Renal cortical epithelial cell (primary cell): ENCODE measurements around the gene NIM1K. TPM values are rescaled to one million over a fixed set of nuclear protein-coding genes. Genes with fewer than 3 reads are reported as not detected.
"Not testable (repeated sequence)": the region's sequence is repeated elsewhere in the genome, so short reads cannot be mapped to it uniquely, and the experiment has no call there.

Source experiments
- DNase-seq: peaks from one replicate; pipeline ENCODE4 v3.0.0-alpha.2; 2011; ENCODE audit warnings: low read depth
- total RNA-seq: library from RNA; depleted of rRNA; stranded (reverse); fragments of >200 nt; gene quantifications from 2 replicates; pipeline ENCODE4 v1.2.3, GENCODE V29; 2014

The NIM1K gene
- 0.80 TPM in 1 of 2 replicates, not detected in the other for total RNA-seq

DNA sequence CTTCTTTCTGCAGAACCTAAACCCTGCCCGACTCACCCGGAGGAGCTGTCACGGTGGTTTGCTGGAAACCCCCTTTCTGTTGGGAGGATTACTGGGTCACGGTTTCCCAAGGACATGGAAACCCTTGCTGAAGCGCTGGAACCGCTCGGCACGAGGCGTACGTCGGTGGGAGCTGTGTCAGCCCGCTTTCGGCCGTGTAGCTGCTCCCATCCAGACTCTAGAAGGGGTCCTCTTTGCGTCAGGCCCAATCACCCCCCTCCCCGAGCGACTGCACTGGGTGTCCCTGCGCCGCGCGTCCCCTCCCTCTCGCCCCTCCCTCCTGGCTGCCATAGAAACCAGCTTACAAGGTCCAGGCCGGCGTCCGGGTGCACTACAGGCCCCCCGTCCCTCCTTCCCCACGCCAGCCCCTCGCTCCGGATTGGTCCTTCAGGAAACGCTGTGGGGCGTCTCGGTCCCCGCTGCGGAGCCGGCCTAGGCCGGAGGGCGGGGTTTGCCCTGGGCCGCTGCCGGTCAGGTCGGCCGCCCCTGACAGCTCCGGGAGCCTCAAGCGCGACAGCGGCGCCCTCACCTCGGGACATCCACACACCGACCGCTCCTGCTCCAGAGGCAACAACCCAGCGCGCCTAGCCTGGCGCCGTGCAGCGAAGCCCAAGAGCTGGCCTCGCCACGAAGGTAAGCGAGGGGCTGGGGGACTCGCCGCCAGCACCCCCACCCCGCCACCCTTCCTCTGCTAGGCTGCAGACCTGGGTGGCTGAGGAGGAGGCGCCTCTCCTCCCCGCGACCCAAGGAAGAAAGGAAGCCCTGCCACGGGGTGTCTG is at the start of gene NIM1K:
TSS of gene NIM1K (plus strand) at position 486 of the 818 bp plus-strand sequence. CDS start 53,551 bp downstream, outside the sequence.
- no peak for DNase-seq

DNA sequence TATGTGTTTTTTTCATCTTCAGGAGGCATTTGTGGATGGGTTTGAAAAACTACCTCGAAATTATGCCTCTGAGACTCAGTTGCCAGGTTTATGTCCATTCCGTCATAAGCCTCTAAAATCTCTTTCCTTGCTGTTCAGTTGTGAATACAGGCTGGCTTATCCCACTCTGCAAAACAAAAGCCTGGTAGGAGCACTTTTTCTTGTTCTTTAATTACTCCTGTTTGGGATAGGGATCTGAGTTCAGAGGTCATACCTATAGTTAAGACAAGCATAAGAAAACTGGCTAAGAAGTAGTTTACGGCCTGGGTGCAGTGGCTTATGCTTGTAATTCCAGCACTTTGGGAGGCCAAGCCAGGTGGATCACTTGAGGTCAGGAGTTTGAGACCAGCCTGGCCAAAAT is 47.0 kb upstream of the NIM1K start:
- no peak for DNase-seq

DNA sequence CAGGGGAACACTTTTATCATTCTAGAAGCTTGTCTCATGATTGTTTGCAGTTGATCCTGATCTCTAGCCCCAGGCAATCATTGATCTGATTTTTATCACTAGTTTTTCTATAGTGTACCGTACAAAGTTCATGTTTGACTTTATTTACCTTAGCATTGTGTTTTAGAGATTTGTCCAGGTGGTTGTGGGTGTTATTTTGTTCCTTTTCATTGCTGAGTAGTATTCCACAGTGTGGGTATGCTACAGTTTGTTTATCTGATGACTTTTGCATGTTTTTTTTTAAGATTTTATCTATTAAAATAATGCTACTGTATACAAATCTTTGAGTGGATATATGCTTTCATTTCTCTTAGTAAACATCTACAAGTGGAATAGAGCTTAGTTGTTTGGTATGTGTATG is 45.1 kb upstream of the NIM1K start:
- no peak for DNase-seq

DNA sequence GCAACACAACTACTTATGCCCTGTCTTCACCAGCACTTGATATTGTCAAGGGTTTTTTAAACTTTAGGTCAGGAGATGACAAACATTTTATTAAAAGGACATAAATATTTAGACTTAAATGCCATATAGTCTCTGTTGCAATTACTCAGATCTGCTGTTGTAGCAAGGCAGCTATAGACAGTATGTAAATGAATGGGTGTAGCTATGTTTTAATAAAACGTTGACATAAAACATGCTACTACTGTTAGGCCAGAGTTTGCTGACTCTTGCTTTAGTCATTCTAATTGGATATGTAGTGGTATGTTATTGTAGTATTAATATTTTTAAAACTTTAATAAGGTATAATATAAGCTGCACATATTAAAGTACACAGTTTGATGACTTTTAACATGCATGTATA is 43.6 kb upstream of the NIM1K start:
- no peak for DNase-seq

DNA sequence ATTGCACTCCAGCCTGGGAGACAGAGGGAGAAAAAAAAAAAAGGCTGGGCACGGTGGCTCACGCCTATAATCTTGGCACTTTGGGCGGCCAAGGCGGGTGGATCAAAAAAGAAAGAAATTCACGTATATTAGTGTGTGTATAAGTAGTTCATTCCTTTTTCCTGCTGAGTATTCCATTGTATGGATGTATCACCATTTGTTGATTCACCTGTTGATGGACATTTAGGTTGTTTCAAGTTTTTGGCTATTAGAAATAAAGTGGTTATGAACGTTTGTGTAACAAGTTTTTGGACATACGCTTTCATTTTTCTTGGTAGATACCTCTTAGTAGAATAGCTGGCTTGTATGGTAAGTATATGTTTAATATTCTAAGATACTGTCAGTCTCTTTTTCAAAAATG is 42.8 kb upstream of the NIM1K start:
- no peak for DNase-seq

DNA sequence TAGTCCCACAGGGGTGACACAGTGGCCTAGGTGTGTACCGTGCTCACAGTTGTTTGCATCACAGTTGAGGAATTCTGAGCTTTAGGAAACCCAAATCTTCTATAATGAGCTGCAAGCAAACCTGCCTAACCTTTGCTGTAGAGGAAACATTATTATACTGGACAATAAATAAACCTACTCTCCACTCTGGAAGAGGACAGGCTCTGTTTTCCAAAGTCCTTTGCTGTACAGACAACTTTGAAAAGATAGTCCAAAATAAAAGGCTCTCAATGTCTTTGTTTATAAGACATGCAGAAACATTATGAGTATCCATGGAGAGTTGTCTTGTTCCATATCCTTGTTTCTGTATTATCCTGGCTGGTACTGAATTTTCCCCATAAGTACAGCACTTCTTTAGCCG is 42.0 kb upstream of the NIM1K start:
- DNase-seq, result no peak

DNA sequence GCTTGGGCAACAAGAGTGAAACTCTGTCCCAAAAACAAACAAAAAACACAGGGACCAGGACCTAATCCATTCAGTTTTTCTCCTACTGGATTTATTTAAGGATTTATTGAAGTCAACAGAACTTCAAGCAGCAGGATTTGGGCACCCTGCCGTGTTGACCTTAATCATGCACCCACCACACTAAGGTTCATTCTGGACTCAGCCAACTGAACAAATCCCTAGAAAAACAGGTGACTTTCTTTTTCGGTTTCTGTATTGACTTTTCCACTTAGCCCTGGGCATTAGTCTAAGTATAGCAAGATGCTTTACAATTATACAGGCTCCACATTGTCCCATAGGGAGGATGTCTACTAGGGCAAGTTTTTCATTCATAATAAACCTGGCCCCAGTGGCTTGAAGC is 41.3 kb upstream of the NIM1K start:
- no peak for DNase-seq

DNA sequence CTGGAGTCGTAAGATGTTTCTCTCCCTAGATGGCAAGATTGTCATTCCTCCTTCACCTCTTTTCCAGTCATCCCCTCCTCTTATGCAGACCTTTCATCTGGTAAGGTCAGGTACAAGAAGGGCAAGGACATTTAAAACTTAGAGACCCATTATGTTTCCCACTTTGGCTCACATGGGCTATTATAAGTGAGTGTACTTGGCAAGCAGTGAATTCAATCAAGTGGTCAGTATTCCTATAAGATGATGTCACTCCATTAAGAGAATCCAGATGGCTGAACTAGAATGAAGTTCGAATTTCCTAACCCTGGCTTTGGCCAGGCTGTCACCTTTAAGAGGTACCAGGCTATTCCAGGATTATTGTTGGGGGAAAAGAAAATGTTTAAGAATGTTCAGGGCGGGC is 39.1 kb upstream of the NIM1K start:
- no peak for DNase-seq

DNA sequence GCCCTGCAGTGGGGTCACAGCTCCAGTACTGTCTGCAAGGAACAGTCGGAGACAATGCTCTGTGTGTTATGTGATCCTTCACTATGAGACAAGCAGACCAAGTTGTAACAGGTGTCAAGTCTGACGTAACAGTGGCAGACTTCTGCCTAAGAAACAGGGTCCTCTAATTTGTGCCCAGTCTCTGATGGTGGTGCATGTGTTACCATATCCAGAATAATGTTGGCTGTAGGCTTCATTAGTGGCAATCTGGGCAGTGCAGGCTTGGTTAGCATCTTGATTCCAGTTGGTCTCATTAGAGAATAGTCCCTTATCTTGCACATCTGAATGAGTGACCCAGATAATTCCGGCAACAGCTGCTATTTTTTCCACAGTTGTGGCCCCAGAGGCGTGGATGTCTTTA is 37.6 kb upstream of the NIM1K start:
- DNase-seq, result no peak

DNA sequence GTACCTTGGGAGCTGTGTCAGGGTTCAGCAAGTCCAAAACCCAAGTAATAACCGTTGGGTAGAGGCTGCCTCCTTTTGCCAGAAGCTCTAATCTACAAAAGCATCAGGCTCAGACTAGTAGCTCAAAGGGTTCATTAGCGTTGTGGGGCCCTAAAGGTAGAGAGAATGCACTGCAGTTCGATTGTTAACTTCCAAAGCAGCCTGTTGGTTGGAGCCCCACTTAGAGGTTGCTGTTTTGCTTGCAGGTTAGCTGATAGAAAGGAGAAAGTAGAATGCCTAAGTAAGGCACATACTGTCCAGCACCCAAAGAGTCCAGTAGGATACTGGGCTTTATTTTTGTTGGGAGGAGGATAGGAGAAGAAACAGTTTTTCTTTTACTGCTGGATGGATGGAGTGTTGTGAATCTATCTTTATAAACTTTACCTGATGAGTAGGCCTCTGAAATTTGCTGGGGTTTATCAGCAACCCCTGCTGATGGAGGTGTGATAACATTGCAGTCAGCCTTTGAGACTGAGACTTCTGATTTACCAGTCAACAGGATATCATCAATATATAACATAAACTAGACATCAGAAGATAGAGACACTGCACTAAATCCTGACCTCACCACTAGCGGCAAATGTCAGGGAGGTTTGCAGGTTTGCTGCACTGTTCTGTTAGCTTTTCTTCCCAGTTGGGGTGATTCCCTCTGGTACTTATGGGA is 36.5 kb upstream of the NIM1K start:
- DNase-seq, result no peak

DNA sequence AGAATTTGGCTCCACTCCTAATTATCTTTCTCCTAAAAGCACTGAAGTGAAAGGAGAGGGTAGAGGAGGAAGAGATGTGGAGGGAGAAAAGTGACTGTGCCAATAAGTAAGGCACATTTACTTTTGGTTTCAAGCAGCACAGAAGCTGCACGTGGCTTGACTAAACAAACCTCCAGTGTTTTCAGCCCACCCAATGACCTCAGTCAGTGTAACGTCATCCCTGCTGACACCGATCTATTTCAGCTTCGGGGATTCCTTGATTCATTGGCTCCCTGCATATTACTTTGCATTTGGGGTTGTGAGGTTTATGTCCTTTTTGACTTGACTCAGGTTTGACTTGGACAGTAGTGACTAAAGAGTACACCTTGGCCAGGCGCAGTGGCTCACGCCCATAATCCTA is 35.6 kb upstream of the NIM1K start:
- DNase-seq, result no peak

DNA sequence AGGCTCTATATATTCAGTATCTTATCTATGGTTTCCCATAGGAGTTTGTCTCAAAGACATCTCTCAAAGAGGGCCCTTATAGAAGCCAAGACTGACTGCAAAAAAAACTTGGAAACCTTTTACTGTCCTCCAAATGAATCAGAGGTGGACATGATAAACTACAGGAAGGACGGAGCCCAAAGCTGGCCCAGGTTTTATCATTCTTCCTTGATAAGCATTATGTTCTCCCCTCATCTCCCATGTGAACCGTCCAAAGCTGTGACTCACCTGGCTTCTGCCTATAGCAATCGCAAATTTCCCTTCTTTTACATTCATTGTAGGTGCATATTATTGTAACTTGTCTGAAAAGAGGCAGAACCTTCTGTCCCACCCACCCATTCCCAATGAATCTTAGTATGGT is 35.0 kb upstream of the NIM1K start:
- no peak for DNase-seq

DNA sequence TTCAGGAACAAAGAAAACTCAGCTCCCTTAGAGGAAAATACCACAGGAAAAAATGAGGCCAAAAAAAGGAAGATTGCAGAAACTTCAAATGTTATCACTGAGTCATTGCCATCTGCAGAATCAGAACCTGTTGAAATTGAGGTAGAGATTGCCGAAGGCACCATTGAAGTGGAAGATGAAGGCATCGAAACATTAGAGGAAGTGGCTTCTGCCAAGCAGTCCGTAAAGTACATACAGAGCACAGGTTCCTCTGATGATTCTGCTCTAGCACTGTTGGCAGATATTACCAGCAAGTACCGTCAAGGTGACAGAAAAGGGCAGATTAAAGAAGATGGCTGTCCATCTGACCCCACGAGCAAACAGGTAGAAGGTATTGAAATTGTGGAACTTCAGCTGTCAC is 30.8 kb upstream of the NIM1K start:
- DNase-seq, result no peak

DNA sequence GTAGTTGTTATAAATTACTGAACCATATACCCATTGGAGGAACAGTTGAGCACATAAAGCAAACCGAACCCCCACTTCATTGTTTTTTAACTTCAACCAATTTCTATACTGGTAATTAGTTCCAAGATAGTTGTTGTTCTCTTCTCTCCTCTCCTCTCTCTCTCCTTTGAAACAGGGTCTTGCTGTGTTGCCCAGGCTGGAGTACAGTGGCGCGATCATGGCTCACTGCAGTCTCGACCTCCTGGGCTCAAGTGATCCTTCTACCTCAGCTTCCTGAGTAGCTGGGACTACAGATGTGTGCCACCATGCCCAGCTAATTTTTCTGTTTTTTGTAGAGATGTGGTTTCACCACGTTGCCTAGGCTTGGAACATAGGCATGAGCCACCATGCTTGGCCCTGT is 27.2 kb upstream of the NIM1K start:
- not testable (repeated sequence) for DNase-seq

DNA sequence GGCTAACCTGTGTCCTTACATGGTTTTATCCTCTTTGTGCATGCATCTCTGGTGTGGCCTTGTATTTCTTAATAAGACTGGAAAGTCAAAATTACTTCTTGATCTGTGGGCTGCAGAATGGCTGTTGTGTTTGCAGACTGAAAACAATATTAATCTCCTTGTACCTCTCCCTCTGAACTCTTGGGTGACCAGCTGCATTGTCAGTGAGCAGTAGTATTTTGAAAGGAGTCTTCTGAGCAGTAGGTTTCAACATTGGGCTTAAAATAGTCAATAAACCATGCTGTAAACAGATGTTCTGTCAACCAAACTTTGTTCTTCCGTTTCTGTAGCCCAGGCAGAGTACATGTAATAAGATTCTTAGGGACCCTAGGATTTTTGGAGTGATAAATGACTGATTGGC is 26.7 kb upstream of the NIM1K start:
- no peak for DNase-seq

DNA sequence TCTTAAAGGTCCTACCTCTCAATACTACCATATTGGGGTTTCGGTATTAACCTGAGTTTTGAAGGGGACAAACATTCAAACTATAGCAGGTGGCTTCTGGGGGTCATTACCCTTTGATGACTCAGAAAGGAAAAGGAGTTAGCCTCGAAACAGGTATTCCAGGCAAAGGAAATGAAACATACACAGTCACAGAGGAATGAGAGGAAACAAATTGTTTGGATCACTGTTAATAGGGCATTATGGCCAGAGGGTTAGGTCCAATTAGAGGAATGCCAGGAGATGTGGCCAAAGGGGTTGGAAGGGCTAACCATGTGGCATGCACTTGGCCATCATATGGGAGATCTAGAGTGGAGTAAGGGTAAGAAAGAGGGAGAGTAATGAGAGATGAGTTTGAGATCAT is 23.9 kb upstream of the NIM1K start:
- peak; percentile 43 for DNase-seq

DNA sequence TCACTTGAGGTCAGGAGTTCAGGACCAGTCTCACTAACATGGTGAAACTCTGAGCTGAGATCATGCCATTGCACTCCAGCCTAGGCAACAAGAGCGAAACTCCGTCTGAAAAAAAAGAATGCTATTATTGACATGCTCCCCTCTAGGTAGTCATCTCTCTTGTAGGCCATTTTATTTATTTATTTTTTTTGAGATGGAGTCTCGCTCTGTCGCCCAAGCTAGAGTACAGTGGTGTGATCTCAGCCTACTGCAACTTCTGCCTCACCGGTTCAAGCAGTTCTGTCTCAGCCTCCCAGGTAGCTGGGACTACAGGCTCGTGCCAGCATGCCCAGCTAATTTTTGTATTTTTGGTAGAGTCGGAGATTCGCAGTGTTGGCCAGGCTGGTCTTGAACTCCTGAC is 20.6 kb upstream of the NIM1K start:
- DNase-seq, result peak; percentile 22

DNA sequence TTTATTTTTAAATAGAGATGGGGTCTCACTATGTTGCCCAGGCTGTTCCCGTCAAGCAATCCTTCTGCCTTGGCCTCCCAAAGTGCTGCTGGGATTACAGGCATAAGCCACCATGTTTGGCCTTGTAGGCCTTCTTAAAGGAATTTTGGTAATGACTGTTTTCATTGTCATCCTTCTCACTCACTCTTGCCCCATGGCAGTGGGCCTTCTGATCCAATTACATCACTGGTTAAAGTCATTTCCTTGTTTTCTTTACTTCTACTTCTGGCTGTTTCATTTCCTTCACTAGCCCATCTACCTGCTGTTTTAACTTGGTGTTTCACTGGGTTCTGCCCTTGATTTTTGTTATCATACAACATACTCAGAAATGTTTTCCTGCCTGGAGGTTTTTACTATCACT is 20.1 kb upstream of the NIM1K start:
- peak; percentile 16 for DNase-seq

DNA sequence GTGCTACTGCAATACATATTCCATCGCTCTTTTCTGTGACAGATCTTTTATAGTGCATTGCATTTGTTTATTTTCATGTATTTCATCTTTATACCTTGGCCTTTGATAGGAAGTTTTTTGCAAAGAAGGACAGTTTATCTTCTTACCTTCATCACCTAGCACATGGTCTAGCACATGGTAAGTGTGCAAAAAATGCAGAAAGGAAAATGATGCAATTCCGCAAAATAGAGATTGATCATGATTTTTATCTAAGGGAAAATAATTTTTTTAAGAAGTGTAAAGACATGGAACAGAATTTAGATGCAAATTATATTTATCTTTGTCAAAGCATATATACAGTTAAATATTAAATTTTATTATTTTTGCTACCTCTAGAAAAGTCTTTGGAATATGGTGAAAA is 19.2 kb upstream of the NIM1K start:
- no peak for DNase-seq

DNA sequence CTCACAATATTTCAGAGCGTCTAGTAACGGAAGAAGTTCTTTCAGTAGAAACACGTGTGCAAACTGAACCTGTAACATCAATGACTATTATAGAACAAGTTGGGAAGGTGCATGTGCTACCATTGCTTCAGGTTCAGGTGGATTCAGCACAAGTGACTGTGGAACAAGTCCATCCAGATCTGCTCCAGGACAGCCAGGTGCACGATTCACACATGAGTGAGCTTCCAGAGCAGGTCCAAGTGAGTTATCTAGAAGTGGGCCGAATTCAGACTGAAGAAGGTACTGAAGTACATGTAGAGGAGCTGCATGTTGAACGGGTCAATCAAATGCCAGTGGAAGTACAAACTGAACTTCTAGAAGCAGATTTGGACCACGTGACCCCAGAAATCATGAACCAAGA is 17.4 kb upstream of the NIM1K start:
- DNase-seq, result no peak

DNA sequence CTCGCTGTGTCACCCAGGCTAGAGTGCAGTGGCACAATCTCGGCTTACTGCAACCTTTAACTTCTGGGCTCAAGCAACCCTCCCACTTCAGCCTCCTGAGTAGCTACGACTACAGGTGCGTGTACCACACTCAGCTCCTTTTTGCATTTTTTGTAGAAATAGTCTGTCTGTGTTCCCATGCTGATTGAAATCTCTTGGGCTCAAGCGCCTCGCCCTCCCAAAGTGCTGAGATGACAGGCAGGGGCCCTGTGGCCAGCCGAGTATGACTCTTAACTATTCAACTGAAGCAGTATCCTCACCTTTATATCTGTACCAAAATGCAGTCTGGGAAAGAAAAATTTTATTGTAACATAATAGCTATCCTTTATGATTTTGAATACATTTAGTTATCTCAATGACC is 12.2 kb upstream of the NIM1K start:
- DNase-seq, result no peak

DNA sequence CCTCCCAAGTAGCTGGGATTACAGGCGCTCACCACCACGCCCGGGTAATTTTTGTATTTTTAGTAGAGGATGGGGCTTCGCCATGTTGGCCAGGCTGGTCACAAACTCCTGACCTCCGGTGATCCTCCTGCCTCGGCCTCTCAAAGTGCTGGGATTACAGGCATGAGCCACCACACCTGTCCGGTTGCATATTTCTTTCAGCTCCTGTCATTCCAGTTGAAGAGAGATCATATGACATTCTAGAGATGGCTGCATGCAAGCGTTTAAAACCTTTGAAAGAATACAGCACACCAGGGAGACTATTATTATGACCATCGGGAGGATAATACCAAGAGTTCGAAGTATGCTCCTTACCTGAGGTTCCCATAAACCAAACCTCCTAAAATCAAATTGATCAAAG is 9.6 kb upstream of the NIM1K start:
- no peak for DNase-seq

DNA sequence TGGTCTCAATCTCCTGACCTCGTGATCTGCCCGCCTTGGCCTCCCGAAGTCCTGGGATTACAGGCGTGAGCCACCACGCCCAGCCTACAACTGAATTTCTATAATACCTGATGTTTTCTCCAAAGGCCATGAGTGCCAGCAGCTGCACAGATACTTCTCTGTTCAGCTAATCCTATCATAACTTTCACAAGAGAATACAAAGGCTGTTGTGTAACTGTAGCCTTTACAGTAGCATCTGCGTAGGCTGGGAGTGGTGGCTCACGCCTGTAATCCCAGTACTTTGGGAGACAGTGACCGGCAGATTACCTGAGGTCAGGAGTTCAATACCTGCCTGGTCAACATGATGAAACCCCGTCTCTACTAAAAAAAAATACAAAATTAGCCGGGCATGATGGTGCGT is 8.9 kb upstream of the NIM1K start:
- DNase-seq, result not testable (repeated sequence)
